Measurements from ENCODE around the gene C16orf87. TPM values are rescaled to one million over a fixed set of nuclear protein-coding genes. Genes with fewer than 3 reads are reported as not detected.
"Not testable (repeated sequence)": the region's sequence is repeated elsewhere in the genome, so short reads cannot be mapped to it uniquely, and the experiment has no call there.

The C16orf87 gene
- 10 to 100 TPM; 12.5 to 14.7 TPM for total RNA-seq

- CTCF ChIA-PET: no interaction called here
- Mint-ChIP-seq H3K9me3 (no peaks in the 10 kb centered on the region), H3K27ac (peak within 1 kb of the TSS; percentile 99), H3K4me3 (peak within 1 kb of the TSS; percentile 94), H3K27me3 (no peaks in the 10 kb centered on the region), H3K36me3 (ENCODE audit: low read depth) (peaks cover 7% of the 10 kb centered on the region), H3K4me1 (ENCODE audit: low read depth) (peaks cover 27% of the 10 kb centered on the region)
- intact Hi-C loops (cut with micrococcal nuclease): no loop called here
- ATAC-seq (peak; percentile 94), DNase-seq (peak; percentile 92)
- POLR2A ChIA-PET: interaction anchor here (0.6 to 1.4 kb wide), 5 partner anchors 11 to 139 kb away, joined by 3 to 5 read pairs (median 4); no protein-coding TSS in a partner anchor
- TF ChIP-seq CTCF (IDR thresholded peaks at IDR 0.05): no peak
Measured at GRCh38 chr16:46830902-46831647, at the start of gene C16orf87. Gene C16orf87, minus strand, starts transcription at chr16:46831180. Its CDS starts 31 bp downstream, at chr16:46831149.

GRCh38 chr16:46875243-46875642 lies 44.3 kb upstream of the C16orf87 start:
- no peak overlapping the region for H3K27ac Mint-ChIP-seq
- intact Hi-C loops (cut with micrococcal nuclease): no loop called here
- ChIA-PET POLR2A (interaction anchor here (0.8 kb wide), 1 partner anchor 9 kb away, joined by 3 read pairs; the partner anchor contains the start of gene GPT2), CTCF (no interaction called here)
- no peak for TF ChIP-seq CTCF (IDR thresholded peaks at IDR 0.05)
- ATAC-seq: no peak
- H3K27me3 Mint-ChIP-seq: peaks cover 3% of the 10 kb centered on the region
- H3K4me3 Mint-ChIP-seq: no peak overlapping the region
- no peaks in the 10 kb centered on the region for H3K36me3 Mint-ChIP-seq (ENCODE audit: low read depth)
- no peaks in the 10 kb centered on the region for H3K9me3 Mint-ChIP-seq
- H3K4me1 Mint-ChIP-seq (ENCODE audit: low read depth): no peaks in the 10 kb centered on the region
- no peak for DNase-seq

GRCh38 chr16:46873201-46873600 lies 42.2 kb upstream of the C16orf87 start:
- no peaks in the 10 kb centered on the region for H3K4me1 Mint-ChIP-seq (ENCODE audit: low read depth)
- CTCF ChIA-PET: no interaction called here
- ATAC-seq (no peak), DNase-seq (no peak)
- intact Hi-C loops (cut with micrococcal nuclease): no loop called here
- H3K9me3 Mint-ChIP-seq: no peaks in the 10 kb centered on the region
- no peak overlapping the region for H3K4me3 Mint-ChIP-seq
- TF ChIP-seq CTCF (IDR thresholded peaks at IDR 0.05): no peak
- H3K27me3 Mint-ChIP-seq: no peaks in the 10 kb centered on the region
- H3K27ac Mint-ChIP-seq: no peak overlapping the region
- POLR2A ChIA-PET: no interaction called here
- no peaks in the 10 kb centered on the region for H3K36me3 Mint-ChIP-seq (ENCODE audit: low read depth)

GRCh38 chr16:46871597-46871996 lies 40.6 kb upstream of the C16orf87 start:
- no peak for TF ChIP-seq CTCF (IDR thresholded peaks at IDR 0.05)
- H3K9me3 Mint-ChIP-seq: peaks cover 1% of the 10 kb centered on the region
- no peak overlapping the region for H3K4me3 Mint-ChIP-seq
- intact Hi-C loops (cut with micrococcal nuclease): no loop called here
- H3K36me3 Mint-ChIP-seq (ENCODE audit: low read depth): peaks cover 1% of the 10 kb centered on the region
- DNase-seq (no peak), ATAC-seq (no peak)
- ChIA-PET CTCF (interaction anchor here (1.3 kb wide), 1 partner anchor 58 kb away, joined by 7 read pairs; no protein-coding TSS in a partner anchor), POLR2A (no interaction called here)
- H3K4me1 Mint-ChIP-seq (ENCODE audit: low read depth): no peaks in the 10 kb centered on the region
- peaks cover 4% of the 10 kb centered on the region for H3K27me3 Mint-ChIP-seq
- H3K27ac Mint-ChIP-seq: no peak overlapping the region

GRCh38 chr16:46868891-46869290 lies 37.9 kb upstream of the C16orf87 start:
- H3K27me3 Mint-ChIP-seq; POLR2A ChIA-PET; DNase-seq; H3K4me1 Mint-ChIP-seq (ENCODE audit: low read depth); H3K9me3 Mint-ChIP-seq; H3K36me3 Mint-ChIP-seq (ENCODE audit: low read depth); ATAC-seq; H3K27ac Mint-ChIP-seq; intact Hi-C loops (cut with micrococcal nuclease); H3K4me3 Mint-ChIP-seq: not testable (repeated sequence)
- CTCF ChIA-PET: interaction anchor here (1.3 kb wide), 1 partner anchor 15 kb away, joined by 4 read pairs; no protein-coding TSS in a partner anchor

GRCh38 chr16:46867486-46867885 lies 36.5 kb upstream of the C16orf87 start:
- intact Hi-C loops (cut with micrococcal nuclease); H3K4me1 Mint-ChIP-seq (ENCODE audit: low read depth); ATAC-seq; POLR2A ChIA-PET; H3K4me3 Mint-ChIP-seq; DNase-seq; H3K27ac Mint-ChIP-seq; H3K27me3 Mint-ChIP-seq; H3K36me3 Mint-ChIP-seq (ENCODE audit: low read depth); H3K9me3 Mint-ChIP-seq; CTCF ChIA-PET: not testable (repeated sequence)

All from activated CD8-positive, alpha-beta T cell treated with anti-CD3 and anti-CD28 coated beads for 36 hours (primary cell).